Hepatocyte (in vitro differentiated cells): Measurements from ENCODE around the gene NBPF1.

ENCODE experiments used
- CTCF ChIP-seq: fragments of 200-600 bp; sonication (generic); IDR thresholded peaks from 2 replicates; pipeline ENCODE4 v1.5.1; 2016; ENCODE audit warnings: antibody characterized with exemption, mild to moderate bottlenecking; ENCODE audit not compliant: poor library complexity
- EZH2 ChIP-seq: fragments of 200-600 bp; sonication (generic); IDR thresholded peaks from 2 replicates; pipeline ENCODE4 v1.6.1; 2016; ENCODE audit warnings: antibody characterized with exemption, mild to moderate bottlenecking, borderline replicate concordance

DNA sequence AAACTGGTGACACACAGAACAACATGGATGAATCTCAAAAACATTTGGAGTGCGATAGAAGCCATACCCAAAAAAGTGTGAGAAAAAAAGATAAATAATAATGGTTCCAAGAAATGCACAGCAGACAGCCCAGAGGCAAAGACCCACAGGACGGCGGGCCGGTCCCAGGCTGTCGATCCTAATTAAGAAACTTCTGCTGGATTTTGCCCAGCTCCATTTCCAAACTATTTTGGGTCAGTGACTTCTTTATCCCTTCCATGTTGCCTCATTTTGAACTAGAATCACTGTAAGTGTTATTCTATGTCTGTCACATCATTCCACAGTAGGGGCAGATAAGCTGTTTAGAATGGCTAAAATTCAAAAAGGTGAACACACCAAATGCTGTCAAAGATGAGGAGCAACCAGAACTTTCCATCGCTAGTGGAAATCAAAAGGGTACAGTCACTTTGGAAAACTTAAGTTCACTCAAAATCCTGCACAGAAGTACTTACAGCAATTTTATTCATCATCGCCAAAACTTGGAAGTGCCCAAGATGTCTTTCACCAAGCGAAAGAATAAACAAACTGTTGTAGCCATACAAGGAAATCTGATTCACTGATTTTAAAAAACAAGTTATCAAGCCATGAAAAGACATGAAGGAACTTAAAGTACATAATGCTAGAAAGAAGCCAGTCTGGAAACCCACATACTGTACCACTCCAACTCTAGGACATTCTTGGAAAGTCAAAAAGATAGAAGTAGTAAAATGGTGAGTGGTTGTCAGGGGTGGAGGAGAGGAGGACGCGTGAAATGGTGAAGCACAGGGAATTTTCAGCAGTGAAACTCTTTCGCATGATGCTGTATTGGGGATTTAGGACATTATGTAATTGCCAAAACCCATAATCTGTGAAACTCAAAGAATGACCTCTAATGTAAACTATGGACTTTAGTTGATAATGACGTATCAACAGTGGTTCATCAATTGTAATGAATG is 7.5 kb downstream of the NBPF1 start:
- no peak for TF ChIP-seq CTCF
- TF ChIP-seq EZH2: no peak
